Measurements from ENCODE around the gene UBE4A. TPM values are rescaled to one million over a fixed set of nuclear protein-coding genes. Genes with fewer than 3 reads are reported as not detected.
A peak's percentile ranks its signal among the peaks of the same experiment; 100 is the strongest.

UBE4A gene
- total RNA-seq, 2 experiments from 2014 or later: 40.2 to 40.5 TPM

DNA sequence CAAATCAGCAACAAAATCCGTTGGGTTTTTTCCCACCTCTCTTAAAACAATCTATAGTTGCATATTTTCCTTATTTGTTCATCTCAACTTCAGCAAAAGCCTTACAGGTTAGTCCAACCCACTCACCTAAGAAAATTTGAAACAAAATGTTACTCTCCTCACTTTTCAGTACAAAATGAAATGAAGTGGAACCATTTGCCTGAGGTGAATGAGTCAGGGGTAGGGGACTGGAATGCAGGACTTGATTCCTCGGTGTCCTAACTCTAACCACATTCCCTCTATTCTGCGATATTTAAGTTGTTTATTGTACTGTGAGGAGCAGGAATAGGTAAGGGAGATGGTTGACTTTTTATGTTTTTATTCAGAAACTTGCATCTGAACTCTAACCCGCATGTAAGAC, 58.4 kb downstream of the UBE4A start:
- CTCF ChIA-PET: interaction anchor here (1.0 to 2.1 kb wide), 2 partner anchors 11 to 70 kb away, joined by 3 to 7 read pairs; no protein-coding TSS in a partner anchor
- DNase-seq (no peak), ATAC-seq (no peak)
- Mint-ChIP-seq H3K36me3 (ENCODE audit: low read depth) (no peaks in the 10 kb centered on the region), H3K9me3 (no peaks in the 10 kb centered on the region), H3K4me1 (ENCODE audit: low read depth) (no peaks in the 10 kb centered on the region), H3K27me3 (no peaks in the 10 kb centered on the region), H3K4me3 (no peak overlapping the region), H3K27ac (no peak overlapping the region)
- intact Hi-C loops (cut with micrococcal nuclease): no loop called here
- TF ChIP-seq, protein P1, sequence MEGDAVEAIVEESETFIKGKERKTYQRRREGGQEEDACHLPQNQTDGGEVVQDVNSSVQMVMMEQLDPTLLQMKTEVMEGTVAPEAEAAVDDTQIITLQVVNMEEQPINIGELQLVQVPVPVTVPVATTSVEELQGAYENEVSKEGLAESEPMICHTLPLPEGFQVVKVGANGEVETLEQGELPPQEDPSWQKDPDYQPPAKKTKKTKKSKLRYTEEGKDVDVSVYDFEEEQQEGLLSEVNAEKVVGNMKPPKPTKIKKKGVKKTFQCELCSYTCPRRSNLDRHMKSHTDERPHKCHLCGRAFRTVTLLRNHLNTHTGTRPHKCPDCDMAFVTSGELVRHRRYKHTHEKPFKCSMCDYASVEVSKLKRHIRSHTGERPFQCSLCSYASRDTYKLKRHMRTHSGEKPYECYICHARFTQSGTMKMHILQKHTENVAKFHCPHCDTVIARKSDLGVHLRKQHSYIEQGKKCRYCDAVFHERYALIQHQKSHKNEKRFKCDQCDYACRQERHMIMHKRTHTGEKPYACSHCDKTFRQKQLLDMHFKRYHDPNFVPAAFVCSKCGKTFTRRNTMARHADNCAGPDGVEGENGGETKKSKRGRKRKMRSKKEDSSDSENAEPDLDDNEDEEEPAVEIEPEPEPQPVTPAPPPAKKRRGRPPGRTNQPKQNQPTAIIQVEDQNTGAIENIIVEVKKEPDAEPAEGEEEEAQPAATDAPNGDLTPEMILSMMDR (IDR thresholded peaks at IDR 0.05): no peak
- POLR2A ChIA-PET: interaction anchor here (0.6 kb wide), 2 partner anchors 172 to 648 kb away, joined by 3 read pairs; no protein-coding TSS in a partner anchor

DNA sequence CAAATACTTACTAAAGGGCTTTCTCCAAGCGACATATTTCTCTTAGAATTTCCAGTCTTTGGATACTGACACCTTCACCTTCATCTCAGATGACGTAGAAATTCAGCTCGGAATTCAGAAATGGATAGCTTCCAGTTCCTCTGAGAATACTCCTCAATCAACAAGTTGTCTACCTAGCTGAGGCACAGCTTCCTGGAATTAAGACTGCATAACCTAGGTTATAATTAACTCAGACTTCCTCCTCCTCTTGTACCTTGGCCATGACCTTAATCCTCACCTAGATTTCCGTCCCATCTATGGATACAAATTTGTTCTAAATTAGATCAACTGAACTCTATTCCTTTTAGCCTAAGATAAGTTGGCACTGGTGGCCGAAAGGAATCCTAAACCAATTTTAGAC, 59.4 kb downstream of the UBE4A start:
- Mint-ChIP-seq H3K27ac (no peak overlapping the region), H3K4me1 (ENCODE audit: low read depth) (no peaks in the 10 kb centered on the region), H3K9me3 (no peaks in the 10 kb centered on the region), H3K27me3 (no peaks in the 10 kb centered on the region), H3K36me3 (ENCODE audit: low read depth) (no peaks in the 10 kb centered on the region), H3K4me3 (no peak overlapping the region)
- CTCF ChIA-PET: interaction anchor here (1.0 to 2.1 kb wide), 2 partner anchors 12 to 69 kb away, joined by 3 to 7 read pairs; no protein-coding TSS in a partner anchor
- ATAC-seq (no peak), DNase-seq (no peak)
- intact Hi-C loops (cut with micrococcal nuclease): no loop called here
- POLR2A ChIA-PET: interaction anchor here (0.9 to 1.3 kb wide), 3 partner anchors 8 to 25 kb away, joined by 3 to 4 read pairs (median 3); no protein-coding TSS in a partner anchor
- TF ChIP-seq, protein P1 (IDR thresholded peaks at IDR 0.05): no peak

DNA sequence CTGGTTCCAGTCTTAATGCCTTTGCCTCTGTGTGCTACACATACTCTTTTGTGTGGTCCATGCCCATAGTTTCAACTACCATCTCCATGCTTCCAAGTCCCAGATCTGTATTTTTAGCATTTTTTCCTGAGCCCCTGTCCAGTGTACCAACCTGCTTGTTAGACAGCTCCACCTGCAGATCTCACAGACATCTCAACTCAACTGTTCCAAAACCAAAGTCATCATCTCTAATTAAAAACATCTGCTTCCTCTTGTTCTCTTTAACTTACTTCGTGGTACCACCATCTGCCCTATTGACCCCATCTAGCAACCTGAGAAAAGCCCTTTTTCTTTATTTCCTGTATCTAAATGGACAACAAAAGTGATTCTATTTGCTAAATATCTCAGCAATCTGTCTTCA, 68.3 kb downstream of the UBE4A start:
- no peak for ATAC-seq
- no peaks in the 10 kb centered on the region for H3K9me3 Mint-ChIP-seq
- TF ChIP-seq, protein P1 (IDR thresholded peaks at IDR 0.05): no peak
- peaks cover 3% of the 10 kb centered on the region for H3K4me1 Mint-ChIP-seq (ENCODE audit: low read depth)
- no peaks in the 10 kb centered on the region for H3K27me3 Mint-ChIP-seq
- intact Hi-C loops (cut with micrococcal nuclease): no loop called here
- ChIA-PET CTCF (interaction anchor here (0.6 to 3.3 kb wide), 2 partner anchors 61 to 83 kb away, joined by 3 to 11 read pairs; no protein-coding TSS in a partner anchor), POLR2A (interaction anchor here (1.5 to 2.1 kb wide), 2 partner anchors 8 to 14 kb away, joined by 3 to 10 read pairs; partner anchors contain the start of gene KMT2A)
- no peak for DNase-seq
- no peak overlapping the region for H3K27ac Mint-ChIP-seq
- H3K36me3 Mint-ChIP-seq (ENCODE audit: low read depth): no peaks in the 10 kb centered on the region
- no peak overlapping the region for H3K4me3 Mint-ChIP-seq

DNA sequence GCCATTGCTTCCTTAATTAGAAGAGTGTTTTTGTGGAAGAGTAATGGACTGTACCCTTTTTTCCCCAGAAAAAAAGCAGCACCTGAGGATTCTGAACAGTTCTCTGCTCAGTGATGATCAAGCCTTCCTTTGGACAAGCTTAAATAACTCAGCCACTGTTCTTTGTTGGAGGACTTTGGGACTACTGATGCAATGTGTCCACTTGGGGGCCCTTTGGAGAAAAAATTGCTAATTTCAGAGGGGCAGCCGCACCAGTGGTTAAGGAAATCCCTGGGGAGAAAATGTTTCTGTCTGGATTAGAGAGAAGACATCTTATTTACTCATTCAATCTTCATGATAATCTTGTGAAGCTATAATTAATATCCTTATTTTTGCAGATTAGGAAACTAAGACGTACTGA, 71.6 kb downstream of the UBE4A start:
- intact Hi-C loops (cut with micrococcal nuclease): no loop called here
- ATAC-seq: no peak
- no peak overlapping the region for H3K27ac Mint-ChIP-seq
- H3K9me3 Mint-ChIP-seq: no peaks in the 10 kb centered on the region
- no peaks in the 10 kb centered on the region for H3K27me3 Mint-ChIP-seq
- DNase-seq: no peak
- TF ChIP-seq, protein P1 (IDR thresholded peaks at IDR 0.05): no peak
- H3K36me3 Mint-ChIP-seq (ENCODE audit: low read depth): no peaks in the 10 kb centered on the region
- CTCF ChIA-PET: interaction anchor here (1.3 to 1.5 kb wide), 4 partner anchors 15 to 57 kb away, joined by 3 to 6 read pairs (median 4); no protein-coding TSS in a partner anchor
- POLR2A ChIA-PET: no interaction called here
- no peak overlapping the region for H3K4me3 Mint-ChIP-seq
- H3K4me1 Mint-ChIP-seq (ENCODE audit: low read depth): peaks cover 5% of the 10 kb centered on the region

DNA sequence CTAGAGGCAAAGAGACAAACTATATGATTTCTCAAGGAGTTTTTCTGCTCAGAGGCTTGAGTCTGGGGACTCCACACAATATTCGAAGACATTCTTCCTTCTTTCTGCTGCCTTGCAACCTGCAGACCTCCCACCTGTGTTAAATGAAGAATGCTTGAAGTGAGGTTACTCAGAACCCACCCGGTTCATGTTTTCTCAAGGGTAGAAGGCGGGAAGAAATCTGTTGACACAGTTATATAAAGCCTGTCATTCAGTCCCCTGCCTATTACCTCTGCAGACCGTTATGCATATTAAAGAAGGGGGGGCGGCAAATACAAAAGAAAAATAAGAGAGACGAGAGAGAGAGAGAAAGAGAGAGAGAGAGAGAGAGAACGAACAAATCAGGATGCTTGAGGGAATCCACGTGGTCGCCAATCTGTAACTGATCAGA, 74.7 kb downstream of the UBE4A start:
- no peak for ATAC-seq
- CTCF ChIA-PET: interaction anchor here (1.0 to 3.6 kb wide), 5 partner anchors 29 to 55 kb away, joined by 3 to 22 read pairs (median 6); no protein-coding TSS in a partner anchor
- no peak for DNase-seq
- TF ChIP-seq, protein P1 (IDR thresholded peaks at IDR 0.05): no peak
- peak overlapping the region; percentile 93 for H3K27ac Mint-ChIP-seq
- peaks cover 5% of the 10 kb centered on the region for H3K36me3 Mint-ChIP-seq (ENCODE audit: low read depth)
- POLR2A ChIA-PET: interaction anchor here (0.6 to 3.7 kb wide), 5 partner anchors 14 to 195 kb away, joined by 3 to 32 read pairs (median 3); no protein-coding TSS in a partner anchor
- no peaks in the 10 kb centered on the region for H3K27me3 Mint-ChIP-seq
- H3K4me1 Mint-ChIP-seq (ENCODE audit: low read depth): peaks cover 11% of the 10 kb centered on the region
- peak overlapping the region; percentile 87 for H3K4me3 Mint-ChIP-seq
- H3K9me3 Mint-ChIP-seq: no peaks in the 10 kb centered on the region
- intact Hi-C loops (cut with micrococcal nuclease): no loop called here
